T-cell (primary cell): Measurements from ENCODE around the gene SIMC1. TPM values are rescaled to one million over a fixed set of nuclear protein-coding genes. Genes with fewer than 3 reads are reported as not detected.
"Not testable (repeated sequence)": the region's sequence is repeated elsewhere in the genome, so short reads cannot be mapped to it uniquely, and the experiment has no call there.

Source experiments
- ATAC-seq, 4 experiments: fragments of 200-7000 bp in 3 of 4; fragments of 150-1000 bp in 1 of 4; cut with Tn5 transposase; replicated peaks in 1 of 4; 1 replicate in 3 of 4; 2 replicates in 1 of 4; pipeline ENCODE4 v1.10.0; 2021; ENCODE audit warnings: moderate library complexity in 3 of 4, mild to moderate bottlenecking in 2 of 4, moderate number of reproducible peaks in 1 of 4
- CTCF ChIA-PET, 2 donors: fragments of 300-600 bp; sonication (Branson Sonifier 250); formaldehyde crosslinking; loops; one replicate each; lab custom pipeline; 2022; ENCODE audit warnings: antibody characterized with exemption in 2 of 2; lab: Charles Lee
- POLR2A ChIA-PET, 2 donors: fragments of 300-600 bp; sonication (Branson Sonifier 250); formaldehyde crosslinking; loops; one replicate each; lab custom pipeline; 2022; ENCODE audit warnings: antibody characterized with exemption in 2 of 2; lab: Charles Lee
- DNase-seq, 35 experiments: peaks; one replicate each; pipeline versions ENCODE4 v3.0.0 to v3.0.0-alpha.2; 2013 to 2023
- H3K27ac ChIP-seq: one replicate; pipeline ENCODE4 v1.5.1; 2013; ENCODE audit warnings: low read length
- H3K27me3 ChIP-seq, 2 experiments: replicated peaks in 1 of 2; 1 replicate in 1 of 2; 2 replicates in 1 of 2; pipeline versions ENCODE4 v1.6.1 to v1.7.0; 2013; ENCODE audit warnings: low read length in 1 of 2, mixed read lengths in 1 of 2; ENCODE audit not compliant: control insufficient read depth in 2 of 2, insufficient read depth in 2 of 2; ENCODE audit errors: extremely low read depth in 1 of 2
- H3K36me3 ChIP-seq, 2 donors: 1 replicate in 1 of 2; 2 replicates in 1 of 2; pipeline versions ENCODE4 v1.6.1 to v1.7.0; 2013; ENCODE audit warnings: low read length in 1 of 2; ENCODE audit not compliant: control insufficient read depth in 2 of 2, insufficient read depth in 1 of 2; ENCODE audit errors: extremely low read depth in 1 of 2
- H3K4me1 ChIP-seq, 2 experiments: 1 replicate in 1 of 2; 2 replicates in 1 of 2; pipeline versions ENCODE4 v1.6.1 to v1.7.0; 2013; ENCODE audit warnings: low read length in 2 of 2, mixed read lengths in 1 of 2; ENCODE audit not compliant: insufficient read depth in 2 of 2, control insufficient read depth in 1 of 2; ENCODE audit errors: extremely low read depth in 1 of 2
- H3K4me3 ChIP-seq, 2 donors: 1 replicate in 1 of 2; 2 replicates in 1 of 2; pipeline versions ENCODE4 v1.5.1 to v1.7.0; 2013; ENCODE audit warnings: mild to moderate bottlenecking in 2 of 2, low read length in 1 of 2, moderate library complexity in 1 of 2; ENCODE audit not compliant: control insufficient read depth in 1 of 2; ENCODE audit errors: extremely low read depth in 1 of 2
- H3K9me3 ChIP-seq: 2 replicates; pipeline ENCODE4 v1.7.0; 2013
- H3K27ac Mint-ChIP-seq, 2 donors: one replicate each; pipeline ENCODE4 v1.8.0; 2020 to 2021; ENCODE audit warnings: mild to moderate bottlenecking in 2 of 2, mixed read lengths in 2 of 2
- H3K27me3 Mint-ChIP-seq, 2 donors: one replicate each; pipeline ENCODE4 v1.8.0; 2021 to 2022; ENCODE audit warnings: mixed read lengths in 2 of 2
- H3K36me3 Mint-ChIP-seq: one replicate; pipeline ENCODE4 v1.8.0; 2021; ENCODE audit warnings: mixed read lengths
- H3K4me1 Mint-ChIP-seq, 3 donors: one replicate each; pipeline ENCODE4 v1.8.0; 2020 to 2022; ENCODE audit warnings: mixed read lengths in 3 of 3, mild to moderate bottlenecking in 1 of 3
- H3K4me3 Mint-ChIP-seq, 3 donors: one replicate each; pipeline ENCODE4 v1.8.0; 2020 to 2022; ENCODE audit warnings: mild to moderate bottlenecking in 3 of 3, mixed read lengths in 3 of 3, moderate library complexity in 3 of 3
- H3K9me3 Mint-ChIP-seq, 3 donors: one replicate each; pipeline ENCODE4 v1.8.0; 2020 to 2022; ENCODE audit warnings: mixed read lengths in 3 of 3
- WGBS: methylation state at CpG from one replicate; pipeline ENCODE4 v1.1.5; 2013; ENCODE audit warnings: missing lambda C conversion rate; ENCODE audit not compliant: insufficient coverage; 5-methylcytosine and 5-hydroxymethylcytosine counted together
- total RNA-seq, 35 experiments: library from RNA in 6 of 35; stranded (reverse) in 6 of 35; fragments of 120-200 nt in 1 of 35; gene quantifications; one replicate each; pipeline versions ENCODE4 v1.2.1 to v1.2.4 and lab custom pipeline; 2013 to 2026

SIMC1 gene
- total RNA-seq (10 to 100 TPM; 19.2 to 25.4 (median 24.1) TPM), total RNA-seq (lab: John Stamatoyannopoulos, UW) (8.3 to 18.5 (median 11.4) reads per million in 29 experiments)
- 15.7 TPM for total RNA-seq (2013)

DNA sequence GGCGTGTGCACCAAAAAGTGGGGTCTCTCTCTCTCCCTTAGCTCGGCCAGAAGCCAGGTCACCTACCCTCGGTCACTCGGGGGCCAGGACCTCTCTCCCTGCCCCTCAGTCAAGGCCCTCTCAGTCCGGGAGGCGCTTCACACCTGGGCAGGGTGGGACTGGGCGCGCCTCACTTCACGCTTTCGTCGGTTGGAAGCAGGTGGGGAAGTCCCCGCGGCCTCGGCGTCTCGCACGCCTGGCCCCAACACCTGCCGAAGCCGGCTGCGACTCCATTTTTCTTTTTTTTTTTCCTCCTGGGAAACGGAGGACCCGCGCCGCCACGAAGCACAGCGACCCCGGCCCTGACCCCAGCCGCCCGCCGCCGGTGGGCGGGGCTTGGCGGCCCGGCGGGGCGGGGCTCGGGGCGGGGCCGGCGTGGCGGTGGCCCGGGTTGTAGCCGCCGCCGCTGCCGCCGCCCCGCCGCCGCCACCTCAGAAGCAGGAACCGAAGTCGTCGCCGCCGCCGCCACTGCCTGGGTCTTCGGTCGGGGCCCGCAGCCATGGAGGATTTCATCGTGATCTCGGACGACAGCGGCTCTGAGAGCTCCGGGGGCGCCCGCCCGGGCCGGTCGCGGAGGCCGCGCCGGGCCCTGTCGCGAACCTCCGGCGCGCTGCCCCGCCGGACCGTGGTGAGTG, at the start of gene SIMC1:
SIMC1 (plus strand) TSS at position 454 of the 674 bp plus-strand sequence; CDS start at position 539, 85 bp downstream.
- POLR2A ChIA-PET, H3K27me3 Mint-ChIP-seq, H3K9me3 ChIP-seq, CTCF ChIA-PET, H3K27me3 ChIP-seq, H3K4me1 Mint-ChIP-seq, H3K9me3 Mint-ChIP-seq, H3K4me1 ChIP-seq, H3K27ac ChIP-seq, H3K36me3 ChIP-seq, H3K36me3 Mint-ChIP-seq: not testable (repeated sequence)
- H3K4me3 ChIP-seq = peak within 1 kb of the TSS; percentile 23 to 38
- Mint-ChIP-seq H3K4me3 (peak within 1 kb of the TSS; percentile 56 to 79 (median 75)), H3K27ac (peak within 1 kb of the TSS; percentile 36 to 58)
- DNase-seq (peak in 32 of 35 experiments; percentile 8 to 76 (median 39)), ATAC-seq (peak; percentile 68 to 83 (median 76))
- WGBS = under 1% methylated on average over 27 of the region's 81 CpGs

- Mint-ChIP-seq H3K4me3 (no peak overlapping the region), H3K27me3 (peaks cover 0 to 6% of the 10 kb centered on the region in 2 donors), H3K9me3 (no peaks in the 10 kb centered on the region), H3K27ac (no peak overlapping the region), H3K36me3 (no peaks in the 10 kb centered on the region), H3K4me1 (no peaks in the 10 kb centered on the region)
- Histone ChIP-seq H3K36me3 (no peaks in the 10 kb centered on the region), H3K4me1 (no peaks in the 10 kb centered on the region), H3K27ac (no peak overlapping the region), H3K27me3 (peaks cover 2 to 21% of the 10 kb centered on the region in 2 experiments), H3K4me3 (no peak overlapping the region), H3K9me3 (no peaks in the 10 kb centered on the region)
- DNase-seq (no peak), ATAC-seq (no peak)
- WGBS = 75% methylated on average over 11 of the region's 11 CpGs
- CTCF ChIA-PET = no interaction called here
- POLR2A ChIA-PET = no interaction called here
Measured at GRCh38 chr5:176188506-176189193, 49.6 kb upstream of the SIMC1 start.

DNA sequence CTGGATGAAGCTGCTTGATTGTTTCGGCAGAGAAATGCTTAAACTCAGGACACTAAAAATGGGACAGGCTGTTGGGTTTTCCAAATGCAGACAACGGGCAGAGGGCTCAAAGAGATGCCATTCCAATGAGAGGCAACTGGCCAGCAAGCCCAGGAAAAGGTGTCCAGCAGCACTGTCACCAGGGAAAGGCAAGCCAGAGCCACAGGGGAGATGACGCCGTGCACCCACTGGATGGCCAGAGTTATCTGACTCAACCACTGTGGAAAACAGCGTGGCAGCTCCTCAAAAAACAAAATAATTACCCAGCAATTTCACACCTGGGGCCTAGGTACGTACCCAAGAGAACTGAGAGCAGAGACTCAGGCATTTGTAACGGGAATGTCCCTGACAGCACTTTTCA, 48.4 kb upstream of the SIMC1 start:
- Mint-ChIP-seq H3K36me3 (no peaks in the 10 kb centered on the region), H3K4me3 (no peak overlapping the region), H3K27me3 (peaks cover 0 to 6% of the 10 kb centered on the region in 2 donors), H3K4me1 (peaks cover 0 to 2% (median 0%) of the 10 kb centered on the region in 3 donors), H3K27ac (no peak overlapping the region), H3K9me3 (no peaks in the 10 kb centered on the region)
- ATAC-seq = no peak
- Histone ChIP-seq H3K27me3 (peaks cover 2 to 28% of the 10 kb centered on the region in 2 experiments), H3K9me3 (no peaks in the 10 kb centered on the region), H3K4me1 (peaks cover 0 to 6% of the 10 kb centered on the region in 2 experiments), H3K36me3 (no peaks in the 10 kb centered on the region), H3K4me3 (no peak overlapping the region), H3K27ac (no peak overlapping the region)
- WGBS = 75% methylated on average over 5 of the region's 7 CpGs
- ChIA-PET CTCF (no interaction called here), POLR2A (no interaction called here)
- DNase-seq = no peak

- H3K27ac ChIP-seq = no peak overlapping the region
- H3K4me3 ChIP-seq = no peak overlapping the region
- no peaks in the 10 kb centered on the region for H3K9me3 ChIP-seq
- Mint-ChIP-seq H3K9me3 (no peaks in the 10 kb centered on the region), H3K4me3 (no peak overlapping the region), H3K27ac (no peak overlapping the region), H3K4me1 (peaks cover 6 to 8% (median 6%) of the 10 kb centered on the region in 3 donors), H3K27me3 (peaks cover 0 to 8% of the 10 kb centered on the region in 2 donors), H3K36me3 (no peaks in the 10 kb centered on the region)
- peaks cover 0 to 29% of the 10 kb centered on the region in 2 experiments for H3K27me3 ChIP-seq
- H3K4me1 ChIP-seq = peaks cover 0 to 8% of the 10 kb centered on the region in 2 experiments
- WGBS = 79% methylated on average over 17 of the region's 28 CpGs
- POLR2A ChIA-PET = no interaction called here
- CTCF ChIA-PET = no interaction called here
- no peak for ATAC-seq
- no peaks in the 10 kb centered on the region for H3K36me3 ChIP-seq
- no peak for DNase-seq
Measured at GRCh38 chr5:176190886-176191755, 47.1 kb upstream of the SIMC1 start.

DNA sequence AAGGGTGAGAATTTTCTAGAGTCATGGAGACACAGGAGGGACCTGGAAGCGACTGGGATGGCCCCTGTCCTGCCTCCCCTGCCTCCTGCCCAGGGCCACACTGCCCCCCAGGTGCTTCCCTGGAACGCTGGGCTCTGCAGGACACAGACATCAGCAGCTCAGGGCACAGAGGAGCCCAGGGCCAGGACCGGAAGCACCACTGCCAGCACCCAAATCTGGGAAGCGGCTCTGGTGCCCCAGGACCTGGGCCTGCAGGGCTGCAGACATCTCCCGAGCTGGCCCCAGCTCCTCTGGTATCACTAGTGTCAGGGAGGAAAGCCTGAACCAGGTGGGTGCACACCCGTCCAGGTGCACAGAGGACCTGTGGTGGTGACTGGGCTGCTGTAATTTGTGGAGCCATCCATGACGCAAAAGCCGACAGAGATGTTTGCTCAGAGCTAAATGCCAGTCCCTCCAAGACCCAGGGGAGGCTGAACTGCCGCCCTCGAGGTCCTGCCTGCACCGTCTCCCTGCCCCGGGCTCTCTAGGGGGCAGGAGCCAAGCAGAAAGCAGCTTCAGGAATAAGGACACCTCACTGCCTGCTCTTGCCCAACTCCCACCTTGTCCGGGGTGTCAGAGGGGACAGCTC, 46.0 kb upstream of the SIMC1 start:
- no peak for DNase-seq
- 81% methylated on average over 11 of the region's 13 CpGs for WGBS
- no peak for ATAC-seq
- no peaks in the 10 kb centered on the region for H3K9me3 Mint-ChIP-seq
- H3K27me3 Mint-ChIP-seq = peaks cover 2 to 8% of the 10 kb centered on the region in 2 donors
- CTCF ChIA-PET = no interaction called here
- Histone ChIP-seq H3K27ac (no peak overlapping the region), H3K4me3 (no peak overlapping the region), H3K9me3 (no peaks in the 10 kb centered on the region), H3K4me1 (peaks cover 0 to 8% of the 10 kb centered on the region in 2 experiments), H3K27me3 (peaks cover 0 to 33% of the 10 kb centered on the region in 2 experiments), H3K36me3 (no peaks in the 10 kb centered on the region)
- no peak overlapping the region for H3K4me3 Mint-ChIP-seq
- POLR2A ChIA-PET = no interaction called here
- H3K36me3 Mint-ChIP-seq = no peaks in the 10 kb centered on the region
- no peak overlapping the region for H3K27ac Mint-ChIP-seq
- H3K4me1 Mint-ChIP-seq = peaks cover 6 to 8% (median 6%) of the 10 kb centered on the region in 3 donors

GRCh38 chr5:176192722-176193117, 45.5 kb upstream of the SIMC1 start:
- POLR2A ChIA-PET, H3K36me3 Mint-ChIP-seq, H3K9me3 Mint-ChIP-seq, H3K9me3 ChIP-seq, DNase-seq, CTCF ChIA-PET, ATAC-seq, H3K27ac ChIP-seq, H3K27me3 Mint-ChIP-seq, H3K4me3 ChIP-seq, H3K27ac Mint-ChIP-seq, H3K4me1 ChIP-seq, H3K4me3 Mint-ChIP-seq, H3K36me3 ChIP-seq: not testable (repeated sequence)
- WGBS = 88% methylated on average over 4 of the region's 5 CpGs
- peaks cover 0 to 30% of the 10 kb centered on the region in 2 experiments for H3K27me3 ChIP-seq
- H3K4me1 Mint-ChIP-seq = peaks cover 6 to 13% (median 10%) of the 10 kb centered on the region in 3 donors
